H9 (cell line): ENCODE data around the gene PROCA1. TPM values are rescaled to one million over a fixed set of nuclear protein-coding genes. Genes with fewer than 3 reads are reported as not detected.

Experiments
- DNase-seq: peaks from one replicate; pipeline ENCODE4 v3.0.0-alpha.2; 2017
- H2AFZ ChIP-seq: one replicate; pipeline ENCODE4 v1.6.1; 2013; ENCODE audit warnings: mild to moderate bottlenecking, low read length, control low read depth, moderate library complexity
- H2AK5ac ChIP-seq: 2 replicates; pipeline ENCODE4 v1.6.1; 2013; ENCODE audit warnings: low read length, control low read depth, mixed read lengths; ENCODE audit not compliant: insufficient read length
- H2BK120ac ChIP-seq: one replicate; pipeline ENCODE4 v1.6.1; 2013; ENCODE audit warnings: low read depth, mild to moderate bottlenecking, low read length, control low read depth, inconsistent platforms; ENCODE audit not compliant: poor library complexity, severe bottlenecking
- H2BK12ac ChIP-seq: 2 replicates; pipeline ENCODE4 v1.6.1; 2013; ENCODE audit warnings: low read length, control low read depth, mixed read lengths, low read depth; ENCODE audit not compliant: insufficient read length
- H2BK15ac ChIP-seq: 2 replicates; pipeline ENCODE4 v1.6.1; 2013; ENCODE audit warnings: low read depth, low read length, control low read depth
- H2BK20ac ChIP-seq: one replicate; pipeline ENCODE4 v1.6.1; 2013; ENCODE audit warnings: low read depth, mild to moderate bottlenecking, low read length, control low read depth, inconsistent platforms; ENCODE audit not compliant: poor library complexity, severe bottlenecking
- H2BK5ac ChIP-seq: 2 replicates; pipeline ENCODE4 v1.6.1; 2013; ENCODE audit warnings: low read length, control low read depth, mixed read lengths; ENCODE audit not compliant: insufficient read length
- H3K14ac ChIP-seq: 2 replicates; pipeline ENCODE4 v1.6.1; 2013; ENCODE audit warnings: low read length, control low read depth; ENCODE audit not compliant: insufficient read depth
- H3K18ac ChIP-seq: 2 replicates; pipeline ENCODE4 v1.6.1; 2013; ENCODE audit warnings: low read depth, mild to moderate bottlenecking, mixed read lengths, low read length, control low read depth; ENCODE audit not compliant: insufficient read length
- H3K23ac ChIP-seq: 2 replicates; pipeline ENCODE4 v1.6.1; 2013; ENCODE audit warnings: low read length, control low read depth, mixed read lengths, low read depth; ENCODE audit not compliant: insufficient read length
- H3K23me2 ChIP-seq: 2 replicates; pipeline ENCODE4 v1.6.1; 2013; ENCODE audit warnings: low read depth, mild to moderate bottlenecking, mixed read lengths, low read length, control low read depth; ENCODE audit not compliant: insufficient read length, poor library complexity, severe bottlenecking
- H3K27ac ChIP-seq: 2 replicates; pipeline ENCODE4 v1.5.1; 2013; ENCODE audit warnings: low read length, control low read depth, mixed read lengths, low read depth; ENCODE audit not compliant: insufficient read length
- H3K27me3 ChIP-seq: 2 replicates; pipeline ENCODE4 v1.6.1; 2013; ENCODE audit warnings: low read length, control low read depth, inconsistent platforms; ENCODE audit not compliant: insufficient read depth
- H3K4ac ChIP-seq: 2 replicates; pipeline ENCODE4 v1.6.1; 2013; ENCODE audit warnings: low read depth, mild to moderate bottlenecking, control low read depth, inconsistent platforms, low read length, moderate library complexity
- H3K4me1 ChIP-seq: 2 replicates; pipeline ENCODE4 v1.6.1; 2013; ENCODE audit warnings: low read length, control low read depth, inconsistent platforms; ENCODE audit not compliant: insufficient read depth
- H3K4me2 ChIP-seq: 2 replicates; pipeline ENCODE4 v1.6.1; 2013; ENCODE audit warnings: low read length, control low read depth, mixed read lengths; ENCODE audit not compliant: insufficient read length, insufficient read depth
- H3K56ac ChIP-seq: 2 replicates; pipeline ENCODE4 v1.6.1; 2013; ENCODE audit warnings: low read depth, mild to moderate bottlenecking, mixed read lengths, low read length, control low read depth; ENCODE audit not compliant: insufficient read length
- H3K79me1 ChIP-seq: 2 replicates; pipeline ENCODE4 v1.6.1; 2013; ENCODE audit warnings: low read depth, mild to moderate bottlenecking, moderate library complexity, low read length, control low read depth, inconsistent platforms; ENCODE audit not compliant: insufficient read depth, poor library complexity, severe bottlenecking
- H3K79me2 ChIP-seq: 2 replicates; pipeline ENCODE4 v1.6.1; 2013; ENCODE audit warnings: low read length, control low read depth, inconsistent platforms; ENCODE audit not compliant: insufficient read depth
- H3K9ac ChIP-seq: 2 replicates; pipeline ENCODE4 v1.6.1; 2013; ENCODE audit warnings: low read length, control low read depth, mixed read lengths; ENCODE audit not compliant: insufficient read length; ENCODE audit errors: extremely low read depth
- H3K9me3 ChIP-seq: one replicate; pipeline ENCODE4 v1.6.1; 2013; ENCODE audit warnings: low read depth, low read length, inconsistent platforms; ENCODE audit not compliant: control insufficient read depth
- H3T11ph ChIP-seq: one replicate; pipeline ENCODE4 v1.6.1; 2013; ENCODE audit warnings: mild to moderate bottlenecking, low read length, control low read depth, inconsistent platforms
- H4K20me1 ChIP-seq: one replicate; pipeline ENCODE4 v1.6.1; 2013; ENCODE audit not compliant: control insufficient read depth, insufficient read length, insufficient read depth
- H4K5ac ChIP-seq: 2 replicates; pipeline ENCODE4 v1.6.1; 2013; ENCODE audit warnings: low read depth, mild to moderate bottlenecking, mixed read lengths, low read length, control low read depth; ENCODE audit not compliant: insufficient read length
- H4K8ac ChIP-seq: replicated peaks from 2 replicates; pipeline ENCODE4 v1.6.1; 2013; ENCODE audit warnings: low read length, control low read depth, mixed read lengths, low read depth; ENCODE audit not compliant: insufficient read length
- H4K91ac ChIP-seq: 2 replicates; pipeline ENCODE4 v1.6.1; 2013; ENCODE audit warnings: low read depth, mild to moderate bottlenecking, moderate library complexity, mixed read lengths, low read length, control low read depth; ENCODE audit not compliant: insufficient read length
- H3K27ac Mint-ChIP-seq, 3 experiments: 2 replicates in 2 of 3; 3 replicates in 1 of 3; pipeline ENCODE4 v1.8.0; 2020 to 2021; ENCODE audit warnings: mixed read lengths in 3 of 3, mild to moderate bottlenecking in 1 of 3, moderate library complexity in 1 of 3
- H3K27me3 Mint-ChIP-seq: 2 replicates; pipeline ENCODE4 v1.8.0; 2021; ENCODE audit warnings: low read depth, mild to moderate bottlenecking, moderate library complexity, mixed read lengths
- H3K36me3 Mint-ChIP-seq, 3 experiments: 2 replicates in 2 of 3; 3 replicates in 1 of 3; pipeline ENCODE4 v1.8.0; 2020 to 2021; ENCODE audit warnings: low read depth in 3 of 3, mixed read lengths in 3 of 3; ENCODE audit not compliant: insufficient read depth in 1 of 3
- H3K4me1 Mint-ChIP-seq, 2 experiments: 2 replicates each; pipeline ENCODE4 v1.8.0; 2020; ENCODE audit warnings: mixed read lengths in 2 of 2
- H3K4me3 Mint-ChIP-seq, 2 experiments: 2 replicates in 1 of 2; 3 replicates in 1 of 2; pipeline ENCODE4 v1.8.0; 2020 to 2021; ENCODE audit warnings: mild to moderate bottlenecking in 2 of 2, mixed read lengths in 2 of 2, moderate library complexity in 1 of 2
- H3K9me3 Mint-ChIP-seq, 2 experiments: 2 replicates in 1 of 2; 3 replicates in 1 of 2; pipeline ENCODE4 v1.8.0; 2020; ENCODE audit warnings: mild to moderate bottlenecking in 2 of 2, mixed read lengths in 2 of 2, moderate library complexity in 1 of 2
- WGBS: extraction: QIAGEN DNeasy Blood & Tissue Kit; methylation state at CpG from one replicate; pipeline ENCODE4 v1.1.7; 2013; ENCODE audit warnings: missing lambda C conversion rate, low lambda C conversion rate, mixed read lengths; ENCODE audit not compliant: insufficient read length; ENCODE audit errors: extremely low coverage; 5-methylcytosine and 5-hydroxymethylcytosine counted together
- total RNA-seq: library from RNA; stranded (reverse); gene quantifications from 2 replicates; pipeline ENCODE4 v1.2.1, GENCODE V29; 2021
- TF ChIP-seq, protein P1 (sequence below): fragments of 200-600 bp; sonication (generic); conservative IDR thresholded peaks from 3 replicates; pipeline ENCODE4 v1.8.0; 2021; ENCODE audit warnings: antibody characterized with exemption, mild to moderate bottlenecking

PROCA1 gene
- total RNA-seq, 1 experiment from 2014 or later, result 15.0 TPM

DNA sequence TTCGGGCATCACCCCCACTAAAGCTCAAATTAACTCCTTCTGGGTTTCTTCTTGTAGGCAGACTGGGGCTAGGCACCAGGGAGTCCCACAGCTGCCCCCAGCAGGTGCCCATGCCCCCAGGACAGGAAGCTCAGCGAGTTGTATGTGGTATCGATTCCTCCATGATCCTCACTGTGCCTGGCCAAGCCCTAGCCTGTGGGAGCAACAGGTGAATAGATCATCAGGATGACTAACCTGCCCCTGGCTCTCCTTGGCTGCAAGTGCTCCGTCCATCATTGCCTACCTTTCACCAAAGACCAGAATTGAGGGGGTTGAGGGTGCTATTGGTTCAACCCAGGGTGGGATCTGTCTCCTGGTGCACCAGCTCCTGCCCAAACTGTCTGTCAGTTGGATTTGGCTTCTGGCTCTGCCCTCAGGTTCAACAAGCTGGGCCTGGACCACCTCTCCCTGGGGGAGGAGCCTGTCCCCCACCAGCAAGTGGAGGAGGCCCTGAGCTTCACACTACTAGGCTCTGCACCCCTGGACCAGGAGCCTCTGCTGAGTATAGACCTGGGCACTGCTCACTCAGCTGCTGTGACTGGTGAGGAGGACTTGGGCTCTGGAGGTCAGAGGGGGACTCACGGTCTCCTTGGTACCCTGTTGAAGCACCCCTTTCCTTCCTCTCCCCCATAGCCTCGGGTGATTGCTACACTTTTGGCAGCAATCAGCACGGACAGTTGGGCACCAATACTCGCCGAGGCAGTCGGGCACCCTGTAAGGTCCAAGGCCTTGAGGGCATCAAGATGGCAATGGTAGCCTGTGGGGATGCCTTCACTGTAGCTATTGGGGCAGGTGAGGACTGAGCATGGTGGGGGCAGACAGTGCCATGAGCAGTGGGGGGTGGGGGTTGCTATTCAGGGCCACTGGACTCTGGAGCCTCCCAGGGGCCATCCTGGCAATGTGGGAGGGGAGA is 29.0 kb upstream of the PROCA1 start:
- H3K4me3 Mint-ChIP-seq, result no peak overlapping the region; a peak in 1 of 5 replicates
- Histone ChIP-seq H2BK5ac (no peak overlapping the region), H3K9me3 (no peaks in the 10 kb centered on the region), H4K91ac (no peak overlapping the region), H2BK120ac (no peak overlapping the region), H3K23me2 (peaks cover 15% of the 10 kb centered on the region), H3K4me2 (no peak overlapping the region), H4K20me1 (no peaks in the 10 kb centered on the region), H3K9ac (no peak overlapping the region), H3K4ac (no peak overlapping the region), H3K23ac (no peak overlapping the region), H2BK15ac (no peak overlapping the region), H2AFZ (no peak overlapping the region), H3K56ac (no peak overlapping the region), H2AK5ac (no peak overlapping the region), H3K27ac (no peak overlapping the region), H3T11ph (no peak overlapping the region), H4K8ac (no peak overlapping the region), H2BK20ac (no peak overlapping the region), H3K27me3 (no peaks in the 10 kb centered on the region), H3K14ac (no peak overlapping the region), H3K79me2 (peaks cover 10% of the 10 kb centered on the region; the same call in 1 of the 2 replicates), H3K79me1 (no peaks in the 10 kb centered on the region), H4K5ac (no peak overlapping the region), H3K18ac (no peak overlapping the region), H3K4me1 (no peaks in the 10 kb centered on the region), H2BK12ac (no peak overlapping the region)
- H3K4me1 Mint-ChIP-seq, result peaks cover 3 to 6% of the 10 kb centered on the region in 2 experiments; a peak in 3 of 4 replicates
- TF ChIP-seq, protein P1, sequence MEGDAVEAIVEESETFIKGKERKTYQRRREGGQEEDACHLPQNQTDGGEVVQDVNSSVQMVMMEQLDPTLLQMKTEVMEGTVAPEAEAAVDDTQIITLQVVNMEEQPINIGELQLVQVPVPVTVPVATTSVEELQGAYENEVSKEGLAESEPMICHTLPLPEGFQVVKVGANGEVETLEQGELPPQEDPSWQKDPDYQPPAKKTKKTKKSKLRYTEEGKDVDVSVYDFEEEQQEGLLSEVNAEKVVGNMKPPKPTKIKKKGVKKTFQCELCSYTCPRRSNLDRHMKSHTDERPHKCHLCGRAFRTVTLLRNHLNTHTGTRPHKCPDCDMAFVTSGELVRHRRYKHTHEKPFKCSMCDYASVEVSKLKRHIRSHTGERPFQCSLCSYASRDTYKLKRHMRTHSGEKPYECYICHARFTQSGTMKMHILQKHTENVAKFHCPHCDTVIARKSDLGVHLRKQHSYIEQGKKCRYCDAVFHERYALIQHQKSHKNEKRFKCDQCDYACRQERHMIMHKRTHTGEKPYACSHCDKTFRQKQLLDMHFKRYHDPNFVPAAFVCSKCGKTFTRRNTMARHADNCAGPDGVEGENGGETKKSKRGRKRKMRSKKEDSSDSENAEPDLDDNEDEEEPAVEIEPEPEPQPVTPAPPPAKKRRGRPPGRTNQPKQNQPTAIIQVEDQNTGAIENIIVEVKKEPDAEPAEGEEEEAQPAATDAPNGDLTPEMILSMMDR, result no peak
- H3K27ac Mint-ChIP-seq, result peak overlapping the region in 1 of 3 experiments; percentile 68; a peak in 1 of 7 replicates
- no peaks in the 10 kb centered on the region for H3K27me3 Mint-ChIP-seq
- no peaks in the 10 kb centered on the region for H3K9me3 Mint-ChIP-seq
- WGBS, result no CpG with 5 or more reads among the region's 10 CpGs
- DNase-seq, result no peak
- H3K36me3 Mint-ChIP-seq, result peaks cover 13 to 46% (median 28%) of the 10 kb centered on the region in 3 experiments; a peak in 6 of 7 replicates
